ENCODE measurements around the gene BLMH.

DNA sequence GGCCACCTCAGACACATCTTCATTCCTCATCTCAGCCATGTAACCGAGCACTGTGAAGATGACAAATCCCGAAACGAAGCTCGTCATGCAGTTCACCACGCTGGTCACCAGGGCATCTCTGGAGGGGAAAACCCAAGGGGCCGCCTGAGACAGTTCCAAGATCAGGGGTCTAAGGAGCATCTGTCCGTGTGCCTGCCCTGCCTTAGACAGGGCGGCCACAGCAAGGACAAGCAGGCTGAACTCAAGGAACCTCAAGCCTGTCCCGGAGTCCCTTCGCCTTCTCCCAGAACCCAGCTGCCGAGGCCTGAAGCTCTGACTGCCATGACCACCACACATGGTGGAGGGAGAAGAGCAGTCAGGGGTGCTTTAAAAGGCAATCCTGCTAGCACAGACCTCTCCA lies 79.0 kb downstream of the BLMH start:
- TF ChIP-seq EP300 (IDR thresholded peaks at IDR 0.05) (no peak), POLR2A (IDR thresholded peaks at IDR 0.05) (no peak)
- TF ChIP-seq, protein P1, sequence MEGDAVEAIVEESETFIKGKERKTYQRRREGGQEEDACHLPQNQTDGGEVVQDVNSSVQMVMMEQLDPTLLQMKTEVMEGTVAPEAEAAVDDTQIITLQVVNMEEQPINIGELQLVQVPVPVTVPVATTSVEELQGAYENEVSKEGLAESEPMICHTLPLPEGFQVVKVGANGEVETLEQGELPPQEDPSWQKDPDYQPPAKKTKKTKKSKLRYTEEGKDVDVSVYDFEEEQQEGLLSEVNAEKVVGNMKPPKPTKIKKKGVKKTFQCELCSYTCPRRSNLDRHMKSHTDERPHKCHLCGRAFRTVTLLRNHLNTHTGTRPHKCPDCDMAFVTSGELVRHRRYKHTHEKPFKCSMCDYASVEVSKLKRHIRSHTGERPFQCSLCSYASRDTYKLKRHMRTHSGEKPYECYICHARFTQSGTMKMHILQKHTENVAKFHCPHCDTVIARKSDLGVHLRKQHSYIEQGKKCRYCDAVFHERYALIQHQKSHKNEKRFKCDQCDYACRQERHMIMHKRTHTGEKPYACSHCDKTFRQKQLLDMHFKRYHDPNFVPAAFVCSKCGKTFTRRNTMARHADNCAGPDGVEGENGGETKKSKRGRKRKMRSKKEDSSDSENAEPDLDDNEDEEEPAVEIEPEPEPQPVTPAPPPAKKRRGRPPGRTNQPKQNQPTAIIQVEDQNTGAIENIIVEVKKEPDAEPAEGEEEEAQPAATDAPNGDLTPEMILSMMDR (IDR thresholded peaks at IDR 0.05) = no peak

All from ovary (tissue), 3 donors.